ENCODE results near the gene SCN3B. TPM values are rescaled to one million over a fixed set of nuclear protein-coding genes. Genes with fewer than 3 reads are reported as not detected.
A peak's percentile ranks its signal among the peaks of the same experiment; 100 is the strongest.
"Not testable (repeated sequence)": the region's sequence is repeated elsewhere in the genome, so short reads cannot be mapped to it uniquely, and the experiment has no call there.

Gene SCN3B
- total RNA-seq, 2 experiments from 2014 or later, result not detected

- peaks cover 5% of the 10 kb centered on the region for H3K9me3 Mint-ChIP-seq
- H3K27me3 Mint-ChIP-seq, result peaks cover 1% of the 10 kb centered on the region
- H3K4me1 Mint-ChIP-seq (ENCODE audit: low read depth), result peaks cover 2% of the 10 kb centered on the region
- no peak for TF ChIP-seq CTCF (IDR thresholded peaks at IDR 0.05)
- intact Hi-C loops (cut with micrococcal nuclease), result no loop called here
- no peak for DNase-seq
- ChIA-PET CTCF (no interaction called here), POLR2A (no interaction called here)
- no peak overlapping the region for H3K4me3 Mint-ChIP-seq
- H3K36me3 Mint-ChIP-seq (ENCODE audit: low read depth), result no peaks in the 10 kb centered on the region
- no peak overlapping the region for H3K27ac Mint-ChIP-seq
- no peak for ATAC-seq
These were observed 10.9 kb upstream of the SCN3B start for GRCh38 chr11:123665306-123665705.

- ATAC-seq (peak; percentile 98), DNase-seq (peak; percentile 82)
- peaks cover 11% of the 10 kb centered on the region for H3K27me3 Mint-ChIP-seq
- peak overlapping the region; percentile 48 for H3K27ac Mint-ChIP-seq
- POLR2A ChIA-PET; H3K4me3 Mint-ChIP-seq; intact Hi-C loops (cut with micrococcal nuclease); CTCF ChIA-PET; H3K36me3 Mint-ChIP-seq (ENCODE audit: low read depth): not testable (repeated sequence)
- peaks cover 19% of the 10 kb centered on the region for H3K4me1 Mint-ChIP-seq (ENCODE audit: low read depth)
- H3K9me3 Mint-ChIP-seq, result peaks cover 15% of the 10 kb centered on the region
These were observed 5.5 kb upstream of the SCN3B start for GRCh38 chr11:123659965-123660364.

GRCh38 chr11:123659311-123659710 is 4.9 kb upstream of the SCN3B start:
- Mint-ChIP-seq H3K27ac (no peak overlapping the region), H3K4me1 (ENCODE audit: low read depth) (peaks cover 19% of the 10 kb centered on the region), H3K36me3 (ENCODE audit: low read depth) (no peaks in the 10 kb centered on the region), H3K27me3 (peaks cover 13% of the 10 kb centered on the region), H3K9me3 (peaks cover 15% of the 10 kb centered on the region), H3K4me3 (no peak overlapping the region)
- no peak for TF ChIP-seq CTCF (IDR thresholded peaks at IDR 0.05)
- DNase-seq (no peak), ATAC-seq (no peak)
- ChIA-PET CTCF (interaction anchor here (1.0 kb wide), 1 partner anchor 52 kb away, joined by 3 read pairs; no protein-coding TSS in a partner anchor), POLR2A (no interaction called here)
- intact Hi-C loops (cut with micrococcal nuclease), result no loop called here

DNA sequence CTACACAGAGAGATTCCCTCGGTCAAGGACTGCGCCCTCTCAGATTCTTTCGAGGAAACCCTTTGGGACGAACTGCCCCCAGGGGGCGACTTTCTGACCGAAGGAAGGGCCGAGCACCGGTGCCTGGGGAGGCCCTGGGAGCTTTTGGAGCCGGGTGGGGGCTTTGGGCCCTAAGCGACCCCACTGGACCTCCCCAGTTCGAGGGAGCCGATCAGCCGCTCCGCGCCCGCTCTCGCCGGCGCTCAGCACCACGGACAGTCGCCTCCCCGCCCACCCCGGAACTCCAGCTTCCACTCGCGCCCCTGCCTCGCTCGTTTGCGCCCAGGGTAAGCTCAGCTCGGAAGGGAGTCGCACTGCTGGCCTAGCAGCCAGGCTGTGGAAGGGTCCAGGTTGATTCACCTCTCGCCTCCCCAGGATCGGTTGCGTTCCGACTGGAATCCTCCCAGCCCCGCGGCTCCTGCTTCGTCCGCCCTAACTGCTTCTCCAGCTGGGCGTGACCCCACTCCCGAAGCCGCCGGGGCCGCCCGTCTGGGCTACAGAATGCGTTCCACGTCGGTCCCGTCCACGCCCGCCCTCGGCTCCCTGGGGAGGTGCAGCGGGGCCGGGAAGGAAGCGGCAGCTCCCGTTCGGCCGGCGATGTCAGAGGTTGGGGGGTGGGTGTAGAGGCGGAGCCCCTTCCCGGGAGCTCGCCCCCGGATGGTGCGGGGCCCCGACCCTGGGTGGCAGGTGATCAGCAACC is 428 bp downstream of the SCN3B start:
- ATAC-seq (peak; percentile 74), DNase-seq (peak; percentile 32)
- Mint-ChIP-seq H3K36me3 (ENCODE audit: low read depth) (no peaks in the 10 kb centered on the region), H3K9me3 (peaks cover 4% of the 10 kb centered on the region), H3K27ac (no peak overlapping the region), H3K27me3 (peaks cover 44% of the 10 kb centered on the region), H3K4me1 (ENCODE audit: low read depth) (peaks cover 9% of the 10 kb centered on the region), H3K4me3 (peak overlapping the region; percentile 35)
- ChIA-PET POLR2A (no interaction called here), CTCF (interaction anchor here (2.4 to 4.3 kb wide), 3 partner anchors 11 to 57 kb away, joined by 13 to 19 read pairs (median 14); no protein-coding TSS in a partner anchor)
- TF ChIP-seq CTCF (IDR thresholded peaks at IDR 0.05), result no peak
- intact Hi-C loops (cut with micrococcal nuclease), result no loop called here

- peaks cover 44% of the 10 kb centered on the region for H3K27me3 Mint-ChIP-seq
- H3K4me1 Mint-ChIP-seq (ENCODE audit: low read depth), result peaks cover 4% of the 10 kb centered on the region
- intact Hi-C loops (cut with micrococcal nuclease), result no loop called here
- POLR2A ChIA-PET, result no interaction called here
- TF ChIP-seq CTCF (IDR thresholded peaks at IDR 0.05), result no peak
- no peak overlapping the region for H3K27ac Mint-ChIP-seq
- no peak for DNase-seq
- ATAC-seq, result no peak
- CTCF ChIA-PET, result interaction anchor here (2.3 to 4.3 kb wide), 4 partner anchors 11 to 57 kb away, joined by 6 to 19 read pairs (median 14); no protein-coding TSS in a partner anchor
- no peaks in the 10 kb centered on the region for H3K36me3 Mint-ChIP-seq (ENCODE audit: low read depth)
- peak overlapping the region; percentile 35 for H3K4me3 Mint-ChIP-seq
- no peaks in the 10 kb centered on the region for H3K9me3 Mint-ChIP-seq
These were observed 969 bp downstream of the SCN3B start for GRCh38 chr11:123653483-123653826.

Measured in activated CD8-positive, alpha-beta T cell treated with anti-CD3 and anti-CD28 coated beads for 36 hours (primary cell).